GM12891 (cell line): Measurements from ENCODE around the gene SLC38A10.

Experiments
- PAX5 ChIP-seq: IDR thresholded peaks from 2 replicates; pipeline ENCODE4 v1.6.1; 2011; ENCODE audit warnings: low read length, moderate library complexity, mild to moderate bottlenecking; ENCODE audit not compliant: insufficient read depth, severe bottlenecking
- POLR2A ChIP-seq: IDR thresholded peaks from 2 replicates; pipeline ENCODE4 v1.6.1; 2011; ENCODE audit warnings: low read depth, low read length, control low read depth
- POLR2AphosphoS5 ChIP-seq: IDR thresholded peaks from 2 replicates; pipeline ENCODE4 v1.6.1; 2011; ENCODE audit warnings: low read depth, low read length, control low read depth
- POU2F2 ChIP-seq: IDR thresholded peaks from 2 replicates; pipeline ENCODE4 v1.6.1; 2011; ENCODE audit warnings: low read depth, mild to moderate bottlenecking, control low read depth, low read length, moderate library complexity
- SPI1 ChIP-seq: IDR thresholded peaks from 2 replicates; pipeline ENCODE4 v1.6.1; 2011; ENCODE audit warnings: low read depth, low read length, control low read depth
- TAF1 ChIP-seq: IDR thresholded peaks from 2 replicates; pipeline ENCODE4 v1.6.1; 2011; ENCODE audit warnings: low read depth, low read length, control low read depth

- no peak for TF ChIP-seq POLR2A
- TF ChIP-seq POLR2AphosphoS5, result no peak
- no peak for TF ChIP-seq TAF1
- TF ChIP-seq SPI1, result no peak
- no peak for TF ChIP-seq PAX5
- TF ChIP-seq POU2F2, result no peak
These were observed 99.1 kb downstream of the SLC38A10 start for GRCh38 chr17:81195941-81196495.
